IMR-90 (cell line): Measurements from ENCODE around the gene CDH23. TPM values are rescaled to one million over a fixed set of nuclear protein-coding genes. Genes with fewer than 3 reads are reported as not detected.

Experiments used
- ATAC-seq: fragments of 200-7000 bp; cut with Tn5 transposase; 2 replicates; pipeline ENCODE4 v1.9.1; 2020; ENCODE audit warnings: low read depth, mild to moderate bottlenecking, moderate library complexity
- BruUV-seq: library from RNA; stranded (reverse); fragments of 400-500 nt; replicated peaks from 2 replicates; lab custom pipeline; 2021; lab: Mats Ljungman, UMichigan
- CTCF ChIA-PET: fragments of 300-600 bp; formaldehyde crosslinking; extraction: SDS; loops from one replicate; lab custom pipeline; 2021; ENCODE audit warnings: antibody characterized with exemption; lab: Yijun Ruan, JAX
- POLR2A ChIA-PET: fragments of 300-600 bp; sonication (Branson Sonifier 250); formaldehyde crosslinking; loops from one replicate; lab custom pipeline; 2022; ENCODE audit warnings: antibody characterized with exemption; ENCODE audit not compliant: unreplicated experiment; lab: Charles Lee
- DNase-seq: peaks from one replicate; pipeline ENCODE4 v3.0.0; 2013
- H2AFZ ChIP-seq: replicated peaks from 2 replicates; pipeline ENCODE3; 2013; ENCODE audit warnings: low read length, mild to moderate bottlenecking; ENCODE audit not compliant: poor library complexity
- H2AK5ac ChIP-seq: 2 replicates; pipeline ENCODE4 v1.6.1; 2013; ENCODE audit warnings: low read depth, low read length, inconsistent platforms
- H2AK9ac ChIP-seq: replicated peaks from 2 replicates; pipeline ENCODE3; 2013; ENCODE audit warnings: mild to moderate bottlenecking, low read depth, low read length, moderate library complexity; ENCODE audit not compliant: poor library complexity
- H2BK120ac ChIP-seq: 2 replicates; pipeline ENCODE4 v1.6.1; 2013; ENCODE audit warnings: low read depth, low read length, inconsistent platforms
- H2BK15ac ChIP-seq: 3 replicates; pipeline ENCODE4 v1.6.1; 2013; ENCODE audit warnings: low read depth, low read length, inconsistent platforms
- H2BK20ac ChIP-seq: 2 replicates; pipeline ENCODE4 v1.6.1; 2013; ENCODE audit warnings: low read depth, mild to moderate bottlenecking, inconsistent platforms, low read length, moderate library complexity
- H2BK5ac ChIP-seq: 2 replicates; pipeline ENCODE4 v1.6.1; 2013; ENCODE audit warnings: mild to moderate bottlenecking, low read depth, low read length, inconsistent platforms; ENCODE audit not compliant: poor library complexity, severe bottlenecking
- H3K14ac ChIP-seq: replicated peaks from 2 replicates; pipeline ENCODE4 v1.6.1; 2013; ENCODE audit warnings: low read depth, low read length, inconsistent platforms
- H3K18ac ChIP-seq: 2 replicates; pipeline ENCODE4 v1.6.1; 2013; ENCODE audit warnings: low read depth, low read length, control low read depth
- H3K23ac ChIP-seq: 2 replicates; pipeline ENCODE4 v1.6.1; 2013; ENCODE audit warnings: low read depth, low read length, inconsistent platforms
- H3K27ac ChIP-seq: 2 replicates; pipeline ENCODE4 v1.5.1; 2013; ENCODE audit warnings: mild to moderate bottlenecking, control low read depth, low read length; ENCODE audit not compliant: insufficient read depth
- H3K27me3 ChIP-seq: 2 replicates; pipeline ENCODE4 v1.6.1; 2013; ENCODE audit warnings: low read length; ENCODE audit not compliant: control insufficient read depth, insufficient read depth
- H3K36me3 ChIP-seq: 2 replicates; pipeline ENCODE4 v1.6.1; 2013; ENCODE audit warnings: low read length, mixed read lengths; ENCODE audit not compliant: control insufficient read depth, insufficient read depth
- H3K4ac ChIP-seq: 2 replicates; pipeline ENCODE4 v1.6.1; 2013; ENCODE audit warnings: low read depth, low read length, inconsistent platforms
- H3K4me1 ChIP-seq: 2 replicates; pipeline ENCODE4 v1.6.1; 2013; ENCODE audit warnings: low read length, mixed read lengths; ENCODE audit not compliant: control insufficient read depth, insufficient read depth
- H3K4me2 ChIP-seq: 2 replicates; pipeline ENCODE4 v1.6.1; 2013; ENCODE audit warnings: low read depth, mild to moderate bottlenecking, control low read depth, low read length, moderate library complexity
- H3K4me3 ChIP-seq: 2 replicates; pipeline ENCODE4 v1.5.1; 2013; ENCODE audit warnings: low read depth, mild to moderate bottlenecking, control low read depth, low read length, moderate library complexity; ENCODE audit not compliant: insufficient read depth
- H3K56ac ChIP-seq: 2 replicates; pipeline ENCODE4 v1.6.1; 2013; ENCODE audit warnings: low read length, inconsistent platforms; ENCODE audit not compliant: insufficient read depth; ENCODE audit errors: extremely low read depth
- H3K79me1 ChIP-seq, 2 experiments: 2 replicates each; pipeline ENCODE4 v1.6.1; 2013; ENCODE audit warnings: low read length in 2 of 2, inconsistent platforms in 1 of 2, low read depth in 1 of 2
- H3K9ac ChIP-seq: 2 replicates; pipeline ENCODE4 v1.6.1; 2013; ENCODE audit warnings: low read depth, low read length, control low read depth
- H3K9me1 ChIP-seq: 2 replicates; pipeline ENCODE4 v1.6.1; 2013; ENCODE audit warnings: low read length, inconsistent platforms; ENCODE audit not compliant: insufficient read depth
- H3K9me3 ChIP-seq: 2 replicates; pipeline ENCODE4 v1.6.1; 2013; ENCODE audit warnings: low read length; ENCODE audit not compliant: control insufficient read depth, insufficient read depth
- H4K20me1 ChIP-seq: 2 replicates; pipeline ENCODE4 v1.6.1; 2013; ENCODE audit warnings: low read length, inconsistent platforms; ENCODE audit not compliant: insufficient read depth
- H4K5ac ChIP-seq: 2 replicates; pipeline ENCODE4 v1.6.1; 2013; ENCODE audit warnings: mild to moderate bottlenecking, low read depth, low read length, control low read depth
- H4K8ac ChIP-seq, 2 experiments: 2 replicates each; pipeline ENCODE4 v1.6.1; 2013; ENCODE audit warnings: low read depth in 2 of 2, low read length in 2 of 2, control low read depth in 1 of 2, inconsistent platforms in 1 of 2
- H4K91ac ChIP-seq: 2 replicates; pipeline ENCODE4 v1.6.1; 2013; ENCODE audit warnings: low read depth, low read length, inconsistent platforms; ENCODE audit not compliant: insufficient read depth
- BHLHE40 ChIP-seq: fragments of 150-350 bp; IDR thresholded peaks from 2 replicates; pipeline ENCODE4 v1.6.1; 2016; ENCODE audit warnings: mild to moderate bottlenecking, low read depth, low read length
- CEBPB ChIP-seq: IDR thresholded peaks from 2 replicates; pipeline ENCODE4 v1.6.1; 2012; ENCODE audit warnings: low read depth, low read length, improper control_type of control experiment
- CHD1 ChIP-seq: IDR thresholded peaks from 2 replicates; pipeline ENCODE4 v1.6.1; 2012; ENCODE audit warnings: low read depth, low read length, improper control_type of control experiment
- ELK1 ChIP-seq: fragments of 150-350 bp; IDR thresholded peaks from 2 replicates; pipeline ENCODE4 v1.6.1; 2016; ENCODE audit warnings: low read depth, mild to moderate bottlenecking, low read length, moderate library complexity, borderline replicate concordance
- MAFK ChIP-seq: IDR thresholded peaks from 2 replicates; pipeline ENCODE4 v1.6.1; 2012; ENCODE audit warnings: low read depth, low read length, improper control_type of control experiment
- MXI1 ChIP-seq: IDR thresholded peaks from 2 replicates; pipeline ENCODE4 v1.6.1; 2012; ENCODE audit warnings: low read depth, mild to moderate bottlenecking, low read length, moderate library complexity, borderline replicate concordance
- RAD21 ChIP-seq: IDR thresholded peaks from 2 replicates; pipeline ENCODE4 v1.6.1; 2012; ENCODE audit warnings: low read length, improper control_type of control experiment
- WGBS, 2 experiments: methylation state at CpG; one replicate each; pipeline versions ENCODE4 v1.1.5 to v1.1.7; 2013; ENCODE audit warnings: missing lambda C conversion rate in 2 of 2; ENCODE audit not compliant: insufficient read length in 1 of 2; ENCODE audit errors: extremely low coverage in 2 of 2; 5-methylcytosine and 5-hydroxymethylcytosine counted together
- dilution Hi-C: fragments of 300-500 bp; cut with HindIII; formaldehyde crosslinking; loops from one replicate; pipeline ENCODE4 v1.14.3; 2018; ENCODE audit warnings: low sequenced_read_pairs; ENCODE audit not compliant: unreplicated experiment
- in situ Hi-C: fragments of 300-500 bp; cut with MboI; formaldehyde crosslinking; loops from 3 replicates; pipeline ENCODE4 v1.14.3; 2019; ENCODE audit warnings: low sequenced_read_pairs, inconsistent platforms, mixed read lengths
- intact Hi-C: fragments of 100-400 bp; cut with micrococcal nuclease; formaldehyde crosslinking; loops from 2 replicates; pipeline ENCODE4 v1.10.0; 2022
- polyA plus RNA-seq, 3 experiments: library from polyadenylated mRNA; depleted of rRNA; stranded (reverse); fragments of >200 nt; gene quantifications; 2 replicates each; pipeline ENCODE4 v1.2.3, GENCODE V29; 2012; ENCODE audit warnings: low replicate concordance in 1 of 3
- total RNA-seq: library from RNA; depleted of rRNA; stranded (reverse); fragments of >200 nt; gene quantifications from 2 replicates; pipeline ENCODE4 v1.2.3, GENCODE V29; 2012

Gene CDH23
- total and polyA plus RNA-seq, 2 of the 4 experiments (the other 2 are of a cell fraction), result under 0.01 to 0.03 TPM

GRCh38 chr10:71432101-71432905 is 35.6 kb downstream of the CDH23 start (continued):
- TF ChIP-seq ELK1, result no peak

- Histone ChIP-seq H2BK15ac (no peak overlapping the region), H4K91ac (no peak overlapping the region), H3K9me1 (no peaks in the 10 kb centered on the region), H3K4me1 (no peaks in the 10 kb centered on the region), H3K56ac (no peak overlapping the region), H2AK9ac (no peak overlapping the region), H3K27ac (no peak overlapping the region), H3K27me3 (peaks cover 41% of the 10 kb centered on the region), H2BK120ac (no peak overlapping the region), H3K9me3 (no peaks in the 10 kb centered on the region), H3K4me3 (no peak overlapping the region), H2BK5ac (no peak overlapping the region), H3K79me1 (no peaks in the 10 kb centered on the region), H4K20me1 (no peaks in the 10 kb centered on the region), H3K23ac (no peak overlapping the region), H3K4me2 (no peak overlapping the region), H4K8ac (no peak overlapping the region), H2AK5ac (no peak overlapping the region), H3K18ac (no peak overlapping the region), H2AFZ (no peak overlapping the region), H3K36me3 (no peaks in the 10 kb centered on the region), H4K5ac (no peak overlapping the region), H3K4ac (no peak overlapping the region), H2BK20ac (no peak overlapping the region), H3K9ac (no peak overlapping the region), H3K14ac (no peak overlapping the region)
- dilution Hi-C loops (no loop called here), intact Hi-C loops (no loop called here), in situ Hi-C loops (no loop called here)
- DNase-seq, result no peak
- no peak for TF ChIP-seq MAFK
- TF ChIP-seq ELK1, result no peak
- no peak for TF ChIP-seq BHLHE40
- TF ChIP-seq RAD21, result no peak
- no peak for TF ChIP-seq CHD1
- TF ChIP-seq CEBPB, result no peak
- no peak for TF ChIP-seq MXI1
- ATAC-seq, result no peak
- CTCF ChIA-PET, result no interaction called here
- 67% methylated on average over 6 of the region's 11 CpGs; no CpG with 5 or more reads in 1 of the 2 experiments for WGBS, 2 experiments
- no TSS peak for BruUV-seq
- POLR2A ChIA-PET, result no interaction called here
These were observed 36.4 kb downstream of the CDH23 start for GRCh38 chr10:71432956-71433767.
